HepG2 (cell line): ENCODE measurements around the gene CBX6. TPM values are rescaled to one million over a fixed set of nuclear protein-coding genes. Genes with fewer than 3 reads are reported as not detected.

Source experiments
- ATAC-seq: fragments of 200-7000 bp; cut with Tn5 transposase; 3 replicates; pipeline ENCODE4 v1.9.1; 2020; ENCODE audit warnings: mild to moderate bottlenecking, moderate library complexity
- BruUV-seq: library from RNA; stranded (reverse); fragments of 400-500 nt; replicated peaks from 2 replicates; lab custom pipeline; 2021; lab: Mats Ljungman, UMichigan
- CTCF ChIA-PET: fragments of 300-600 bp; formaldehyde crosslinking; extraction: SDS; loops from one replicate; lab custom pipeline; 2021; ENCODE audit warnings: low total read pairs, inconsistent platforms, low intra/inter-chr PET ratio; lab: Yijun Ruan, JAX
- POLR2A ChIA-PET: fragments of 350-600 bp; sonication (Branson Sonifier 250); formaldehyde crosslinking; loops from one replicate; lab custom pipeline; 2020; ENCODE audit warnings: antibody characterized with exemption, inconsistent platforms; lab: Yijun Ruan, JAX
- DNase-seq: peaks from one replicate; pipeline ENCODE4 v3.0.0-alpha.2; 2015; ENCODE audit warnings: low spot score
- FAIRE-seq: peaks from 3 replicates; lab custom pipeline; 2011; peaks lifted over from hg19 to GRCh38; lab: Jason Lieb, UNC
- H2AFZ ChIP-seq: one replicate; pipeline ENCODE4 v1.6.1; 2011; ENCODE audit warnings: low read length, inconsistent platforms
- H3K27ac ChIP-seq: fragments of 300-600 bp; 3 replicates; pipeline ENCODE4 v1.8.0; 2011; ENCODE audit warnings: mixed run types, mild to moderate bottlenecking, mixed read lengths, low read length, inconsistent platforms; ENCODE audit not compliant: insufficient read depth; ENCODE audit errors: extremely low read length
- H3K27me3 ChIP-seq, 2 experiments: fragments of 200-600 bp in 1 of 2; 2 replicates in 1 of 2; 3 replicates in 1 of 2; pipeline versions ENCODE4 v1.6.0 to v1.8.0; 2011; ENCODE audit warnings: low read length in 2 of 2, mild to moderate bottlenecking in 2 of 2, moderate library complexity in 2 of 2, inconsistent platforms in 1 of 2; ENCODE audit not compliant: insufficient read depth in 2 of 2, control insufficient read depth in 1 of 2
- H3K36me3 ChIP-seq, 2 experiments: fragments of 200-600 bp in 1 of 2; replicated peaks in 1 of 2; 2 replicates in 1 of 2; 3 replicates in 1 of 2; pipeline versions ENCODE4 v1.5.1 to v1.8.0; 2011; ENCODE audit warnings: low read length in 2 of 2, inconsistent platforms in 1 of 2; ENCODE audit not compliant: insufficient read depth in 2 of 2, control insufficient read depth in 1 of 2
- H3K4me1 ChIP-seq: 2 replicates; pipeline ENCODE4 v1.5.1; 2012; ENCODE audit warnings: low read length, inconsistent platforms; ENCODE audit not compliant: insufficient read depth
- H3K4me2 ChIP-seq: 2 replicates; pipeline ENCODE4 v1.6.0; 2011; ENCODE audit warnings: low read depth, low read length, inconsistent platforms
- H3K4me3 ChIP-seq, 3 experiments: fragments of 200-600 bp in 1 of 3; sonication (generic), shearing (Covaris generic) in 1 of 3; replicated peaks in 1 of 3; 2 replicates each; pipeline ENCODE4 v1.5.1; 2011 to 2016; ENCODE audit warnings: low read length in 3 of 3, inconsistent platforms in 2 of 3, low read depth in 2 of 3, mild to moderate bottlenecking in 2 of 3, control low read depth in 1 of 3, mixed read lengths in 1 of 3; ENCODE audit not compliant: insufficient read depth in 1 of 3
- H3K79me2 ChIP-seq: one replicate; pipeline ENCODE4 v1.6.1; 2011; ENCODE audit warnings: low read length, inconsistent platforms; ENCODE audit not compliant: insufficient read depth
- H3K9ac ChIP-seq: 2 replicates; pipeline ENCODE4 v1.6.0; 2011; ENCODE audit warnings: mild to moderate bottlenecking, low read depth, low read length, inconsistent platforms; ENCODE audit not compliant: insufficient read depth
- H3K9me3 ChIP-seq: 2 replicates; pipeline ENCODE4 v1.5.1; 2012; ENCODE audit warnings: mild to moderate bottlenecking, low read length
- H4K20me1 ChIP-seq: 2 replicates; pipeline ENCODE4 v1.6.0; 2011; ENCODE audit warnings: inconsistent platforms, mild to moderate bottlenecking, low read length, moderate library complexity; ENCODE audit not compliant: insufficient read depth
- ATF7-NPFF ChIP-seq: sonication (generic); formaldehyde crosslinking; IDR thresholded peaks from 2 replicates; pipeline ENCODE4 v1.8.1; 2023; ENCODE audit warnings: mild to moderate bottlenecking, low read depth, missing genetic modification reagents, moderate library complexity
- ATRX ChIP-seq: sonication (generic); formaldehyde crosslinking; IDR thresholded peaks from 2 replicates; pipeline ENCODE4 v1.4.0; 2020; ENCODE audit warnings: missing genetic modification reagents, borderline replicate concordance
- CREM ChIP-seq, 2 experiments: sonication (generic) in 1 of 2; formaldehyde crosslinking in 1 of 2; IDR thresholded peaks; 2 replicates each; pipeline versions ENCODE4 v1.4.0 to v1.6.1; 2016 to 2020; ENCODE audit warnings: antibody characterized with exemption in 1 of 2, mild to moderate bottlenecking in 1 of 2, missing genetic modification reagents in 1 of 2
- EEA1 ChIP-seq: sonication (generic); formaldehyde crosslinking; IDR thresholded peaks from 2 replicates; pipeline ENCODE4 v1.5.1; 2020; ENCODE audit warnings: mild to moderate bottlenecking, missing genetic modification reagents, borderline replicate concordance
- FIP1L1 ChIP-seq: fragments of 200-400 bp; formaldehyde crosslinking; IDR thresholded peaks from 2 replicates; pipeline ENCODE4 v1.6.1; 2018; ENCODE audit warnings: low read depth, mild to moderate bottlenecking, low read length, moderate library complexity, borderline replicate concordance; ENCODE audit not compliant: insufficient read depth
- GATAD1 ChIP-seq: IDR thresholded peaks from 2 replicates; pipeline ENCODE4 v1.6.1; 2016; ENCODE audit warnings: missing genetic modification reagents, missing compliant biosample characterization
- KDM5A ChIP-seq: fragments of 200-600 bp; sonication (generic); IDR thresholded peaks from 2 replicates; pipeline ENCODE4 v1.7.0; 2018; ENCODE audit warnings: antibody characterized with exemption, mild to moderate bottlenecking, low read length, borderline replicate concordance
- NCOR1 ChIP-seq: fragments of 200-600 bp; sonication (generic); IDR thresholded peaks from 2 replicates; pipeline ENCODE4 v1.7.0; 2017; ENCODE audit warnings: antibody characterized with exemption, low read length, borderline replicate concordance
- PHF20 ChIP-seq: sonication (generic); formaldehyde crosslinking; IDR thresholded peaks from 2 replicates; pipeline ENCODE4 v1.5.0; 2020; ENCODE audit warnings: mild to moderate bottlenecking, missing genetic modification reagents
- RORA ChIP-seq: sonication (generic); formaldehyde crosslinking; IDR thresholded peaks from 2 replicates; pipeline ENCODE4 v1.5.0; 2020; ENCODE audit warnings: mild to moderate bottlenecking, missing genetic modification reagents, moderate library complexity
- TCF7 ChIP-seq: sonication (generic); IDR thresholded peaks from 2 replicates; pipeline ENCODE4 v1.6.1; 2016; ENCODE audit warnings: antibody characterized with exemption, low read depth
- WIZ ChIP-seq: sonication (generic); formaldehyde crosslinking; IDR thresholded peaks from 2 replicates; pipeline ENCODE4 v1.5.1; 2020; ENCODE audit warnings: mild to moderate bottlenecking, missing genetic modification reagents
- YEATS2 ChIP-seq: sonication (generic); formaldehyde crosslinking; IDR thresholded peaks from 2 replicates; pipeline ENCODE4 v1.4.0; 2020; ENCODE audit warnings: missing genetic modification reagents, borderline replicate concordance
- ZNF7 ChIP-seq: IDR thresholded peaks from 2 replicates; pipeline ENCODE4 v1.6.1; 2016; ENCODE audit warnings: missing biosample characterization, missing genetic modification reagents
- WGBS: methylation state at CpG from one replicate; pipeline ENCODE4 v1.1.6; 2017; ENCODE audit warnings: low lambda C conversion rate; 5-methylcytosine and 5-hydroxymethylcytosine counted together
- in situ Hi-C: cut with HindIII; loops from 2 replicates; pipeline ENCODE4 v1.10.0; 2017; ENCODE audit warnings: low pct_unique_long_range_greater_than_20kb; ENCODE audit not compliant: extremely low pct_ligation_motif_present
- intact Hi-C: fragments of 100-400 bp; cut with micrococcal nuclease; formaldehyde crosslinking; loops from one replicate; pipeline ENCODE4 v1.10.0; 2022; ENCODE audit not compliant: unreplicated experiment
- polyA plus RNA-seq, 8 experiments: library from polyadenylated mRNA; depleted of rRNA in 3 of 8; stranded (reverse) in 7 of 8; unstranded in 1 of 8; fragments of >200 nt; fragmentation: Illumina TruSeq in 4 of 8; extraction: Trizol in 4 of 8; gene quantifications; 2 replicates each; pipeline versions ENCODE4 v1.2.1 to v1.2.3, GENCODE V29; 2011 to 2016; ENCODE audit warnings: low read depth in 4 of 8, missing spikeins in 1 of 8, mixed read lengths in 1 of 8; ENCODE audit not compliant: insufficient read depth in 1 of 8
- total RNA-seq, 5 experiments: library from RNA; depleted of rRNA; stranded (reverse); fragments of >200 nt; fragmentation: Illumina TruSeq; extraction: Trizol; gene quantifications; 2 replicates each; pipeline ENCODE4 v1.2.3, GENCODE V29; 2016; ENCODE audit warnings: low read depth in 1 of 5
- TF ChIP-seq, protein P1 (sequence below): sonication (generic); formaldehyde crosslinking; IDR thresholded peaks from 2 replicates; pipeline ENCODE4 v1.5.0; 2020; ENCODE audit warnings: mild to moderate bottlenecking, missing genetic modification reagents
- TF ChIP-seq, protein P2 (sequence below): sonication (generic); formaldehyde crosslinking; IDR thresholded peaks from 2 replicates; pipeline ENCODE4 v1.4.0; 2020; ENCODE audit warnings: mild to moderate bottlenecking, missing genetic modification reagents
- TF ChIP-seq, protein P3 (sequence below): sonication (generic); formaldehyde crosslinking; IDR thresholded peaks from 2 replicates; pipeline ENCODE4 v1.4.0; 2020; ENCODE audit warnings: missing genetic modification reagents
- TF ChIP-seq, protein P4 (sequence below): sonication (generic); formaldehyde crosslinking; IDR thresholded peaks from 2 replicates; pipeline ENCODE4 v1.5.1; 2020; ENCODE audit warnings: missing genetic modification reagents, mild to moderate bottlenecking, borderline replicate concordance

Gene CBX6
- total and polyA plus RNA-seq, 2 of the 13 experiments (the other 11 are each of a cell fraction or from before 2014, with no cell fraction given) = 1.7 to 6.5 TPM

DNA sequence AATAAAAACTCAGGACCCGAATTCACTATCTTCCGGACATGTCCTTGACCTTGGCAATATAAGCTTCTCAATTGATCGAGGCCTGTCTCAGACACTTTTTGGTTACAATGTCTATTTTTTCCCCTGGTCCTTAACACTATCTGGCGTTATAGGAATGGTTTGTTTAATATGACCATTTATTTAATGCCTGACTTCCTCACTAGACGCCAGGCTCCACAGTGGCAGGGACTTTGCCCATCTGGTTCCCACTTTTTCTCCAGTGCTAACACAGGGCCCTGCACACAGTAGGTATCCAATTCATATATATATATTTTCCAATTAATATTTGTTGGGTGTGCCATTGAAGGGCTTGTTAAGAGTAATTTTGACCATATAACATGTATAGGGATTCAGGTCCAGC, 7.9 kb upstream of the CBX6 start:
- H3K27ac ChIP-seq = no peak overlapping the region
- no peak overlapping the region for H3K9ac ChIP-seq
- no peaks in the 10 kb centered on the region for H3K4me1 ChIP-seq
- no peak overlapping the region for H3K4me2 ChIP-seq
- FAIRE-seq = no peak
- no peak for ATAC-seq
- no peaks in the 10 kb centered on the region for H3K9me3 ChIP-seq
- BruUV-seq = no TSS peak
- ChIA-PET POLR2A (no interaction called here), CTCF (no interaction called here)
- in situ Hi-C loops = loop anchor here (10.0 kb wide), 1 partner anchor 245 kb away; no protein-coding TSS in a partner anchor
- H2AFZ ChIP-seq = no peak overlapping the region
- DNase-seq = no peak
- H4K20me1 ChIP-seq = no peaks in the 10 kb centered on the region
- TF ChIP-seq GATAD1 (no peak), PHF20 (no peak), FIP1L1 (no peak), NCOR1 (no peak), ATF7-NPFF (CRISPR knock-in tag) (no peak), YEATS2 (no peak), RORA (CRISPR knock-in tag) (no peak), WIZ (CRISPR knock-in tag) (no peak), ATRX (no peak), TCF7 (no peak), KDM5A (no peak), ZNF7 (CRISPR knock-in tag) (no peak), CREM (IDR thresholded peaks at IDR 0.05) (no peak), CREM (CRISPR knock-in tag; IDR thresholded peaks at IDR 0.05) (no peak), EEA1 (CRISPR knock-in tag) (no peak)
- TF ChIP-seq, protein P1, sequence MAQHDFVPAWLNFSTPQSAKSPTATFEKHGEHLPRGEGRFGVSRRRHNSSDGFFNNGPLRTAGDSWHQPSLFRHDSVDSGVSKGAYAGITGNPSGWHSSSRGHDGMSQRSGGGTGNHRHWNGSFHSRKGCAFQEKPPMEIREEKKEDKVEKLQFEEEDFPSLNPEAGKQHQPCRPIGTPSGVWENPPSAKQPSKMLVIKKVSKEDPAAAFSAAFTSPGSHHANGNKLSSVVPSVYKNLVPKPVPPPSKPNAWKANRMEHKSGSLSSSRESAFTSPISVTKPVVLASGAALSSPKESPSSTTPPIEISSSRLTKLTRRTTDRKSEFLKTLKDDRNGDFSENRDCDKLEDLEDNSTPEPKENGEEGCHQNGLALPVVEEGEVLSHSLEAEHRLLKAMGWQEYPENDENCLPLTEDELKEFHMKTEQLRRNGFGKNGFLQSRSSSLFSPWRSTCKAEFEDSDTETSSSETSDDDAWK = no peak
- TF ChIP-seq, protein P2, sequence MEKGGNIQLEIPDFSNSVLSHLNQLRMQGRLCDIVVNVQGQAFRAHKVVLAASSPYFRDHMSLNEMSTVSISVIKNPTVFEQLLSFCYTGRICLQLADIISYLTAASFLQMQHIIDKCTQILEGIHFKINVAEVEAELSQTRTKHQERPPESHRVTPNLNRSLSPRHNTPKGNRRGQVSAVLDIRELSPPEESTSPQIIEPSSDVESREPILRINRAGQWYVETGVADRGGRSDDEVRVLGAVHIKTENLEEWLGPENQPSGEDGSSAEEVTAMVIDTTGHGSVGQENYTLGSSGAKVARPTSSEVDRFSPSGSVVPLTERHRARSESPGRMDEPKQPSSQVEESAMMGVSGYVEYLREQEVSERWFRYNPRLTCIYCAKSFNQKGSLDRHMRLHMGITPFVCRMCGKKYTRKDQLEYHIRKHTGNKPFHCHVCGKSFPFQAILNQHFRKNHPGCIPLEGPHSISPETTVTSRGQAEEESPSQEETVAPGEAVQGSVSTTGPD (CRISPR knock-in tag) = no peak
- TF ChIP-seq, protein P3, sequence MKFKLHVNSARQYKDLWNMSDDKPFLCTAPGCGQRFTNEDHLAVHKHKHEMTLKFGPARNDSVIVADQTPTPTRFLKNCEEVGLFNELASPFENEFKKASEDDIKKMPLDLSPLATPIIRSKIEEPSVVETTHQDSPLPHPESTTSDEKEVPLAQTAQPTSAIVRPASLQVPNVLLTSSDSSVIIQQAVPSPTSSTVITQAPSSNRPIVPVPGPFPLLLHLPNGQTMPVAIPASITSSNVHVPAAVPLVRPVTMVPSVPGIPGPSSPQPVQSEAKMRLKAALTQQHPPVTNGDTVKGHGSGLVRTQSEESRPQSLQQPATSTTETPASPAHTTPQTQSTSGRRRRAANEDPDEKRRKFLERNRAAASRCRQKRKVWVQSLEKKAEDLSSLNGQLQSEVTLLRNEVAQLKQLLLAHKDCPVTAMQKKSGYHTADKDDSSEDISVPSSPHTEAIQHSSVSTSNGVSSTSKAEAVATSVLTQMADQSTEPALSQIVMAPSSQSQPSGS (CRISPR knock-in tag) = no peak
- TF ChIP-seq, protein P4, sequence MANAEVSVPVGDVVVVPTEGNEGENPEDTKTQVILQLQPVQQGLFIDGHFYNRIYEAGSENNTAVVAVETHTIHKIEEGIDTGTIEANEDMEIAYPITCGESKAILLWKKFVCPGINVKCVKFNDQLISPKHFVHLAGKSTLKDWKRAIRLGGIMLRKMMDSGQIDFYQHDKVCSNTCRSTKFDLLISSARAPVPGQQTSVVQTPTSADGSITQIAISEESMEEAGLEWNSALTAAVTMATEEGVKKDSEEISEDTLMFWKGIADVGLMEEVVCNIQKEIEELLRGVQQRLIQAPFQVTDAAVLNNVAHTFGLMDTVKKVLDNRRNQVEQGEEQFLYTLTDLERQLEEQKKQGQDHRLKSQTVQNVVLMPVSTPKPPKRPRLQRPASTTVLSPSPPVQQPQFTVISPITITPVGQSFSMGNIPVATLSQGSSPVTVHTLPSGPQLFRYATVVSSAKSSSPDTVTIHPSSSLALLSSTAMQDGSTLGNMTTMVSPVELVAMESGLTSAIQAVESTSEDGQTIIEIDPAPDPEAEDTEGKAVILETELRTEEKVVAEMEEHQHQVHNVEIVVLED (CRISPR knock-in tag) = no peak
- H3K79me2 ChIP-seq = no peaks in the 10 kb centered on the region
- 27% methylated on average over 5 of the region's 5 CpGs for WGBS
- intact Hi-C loops = no loop called here
- H3K27me3 ChIP-seq = peaks cover 0 to 29% of the 10 kb centered on the region in 2 experiments; a peak in 4 of 5 replicates
- no peak overlapping the region for H3K4me3 ChIP-seq
- H3K36me3 ChIP-seq = no peaks in the 10 kb centered on the region
